Measurements from ENCODE around the gene TMEM128.

DNA sequence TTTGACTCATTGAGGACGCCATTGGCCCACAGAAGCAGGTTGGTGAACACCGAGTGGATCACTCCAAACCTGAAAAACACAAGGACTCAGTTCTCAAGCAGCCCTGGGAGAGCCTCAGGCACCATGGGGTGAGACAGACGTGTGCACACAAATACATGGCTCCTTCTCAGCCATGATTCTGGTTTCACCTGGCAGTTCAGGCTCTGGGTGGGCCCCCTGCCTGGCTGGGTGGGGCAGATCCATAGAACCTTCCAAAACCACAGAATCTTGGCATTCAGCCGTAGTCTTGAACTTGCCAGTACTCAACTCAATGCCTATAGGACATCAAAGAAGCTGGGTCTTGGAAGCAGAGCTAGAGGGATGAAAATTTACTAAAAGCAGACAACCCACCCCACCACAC lies 45.5 kb downstream of the TMEM128 start:
- TF ChIP-seq, protein P1, sequence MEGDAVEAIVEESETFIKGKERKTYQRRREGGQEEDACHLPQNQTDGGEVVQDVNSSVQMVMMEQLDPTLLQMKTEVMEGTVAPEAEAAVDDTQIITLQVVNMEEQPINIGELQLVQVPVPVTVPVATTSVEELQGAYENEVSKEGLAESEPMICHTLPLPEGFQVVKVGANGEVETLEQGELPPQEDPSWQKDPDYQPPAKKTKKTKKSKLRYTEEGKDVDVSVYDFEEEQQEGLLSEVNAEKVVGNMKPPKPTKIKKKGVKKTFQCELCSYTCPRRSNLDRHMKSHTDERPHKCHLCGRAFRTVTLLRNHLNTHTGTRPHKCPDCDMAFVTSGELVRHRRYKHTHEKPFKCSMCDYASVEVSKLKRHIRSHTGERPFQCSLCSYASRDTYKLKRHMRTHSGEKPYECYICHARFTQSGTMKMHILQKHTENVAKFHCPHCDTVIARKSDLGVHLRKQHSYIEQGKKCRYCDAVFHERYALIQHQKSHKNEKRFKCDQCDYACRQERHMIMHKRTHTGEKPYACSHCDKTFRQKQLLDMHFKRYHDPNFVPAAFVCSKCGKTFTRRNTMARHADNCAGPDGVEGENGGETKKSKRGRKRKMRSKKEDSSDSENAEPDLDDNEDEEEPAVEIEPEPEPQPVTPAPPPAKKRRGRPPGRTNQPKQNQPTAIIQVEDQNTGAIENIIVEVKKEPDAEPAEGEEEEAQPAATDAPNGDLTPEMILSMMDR (IDR thresholded peaks at IDR 0.05), result no peak
- no peak for TF ChIP-seq ZFX (IDR thresholded peaks at IDR 0.05; ENCODE audit: borderline replicate concordance)

Measured in 22Rv1 (cell line).